ENCODE results near the gene RHBDD2. TPM values are rescaled to one million over a fixed set of nuclear protein-coding genes. Genes with fewer than 3 reads are reported as not detected.

The RHBDD2 gene
- total RNA-seq, 1 experiment from 2014 or later = 79.3 TPM

Small RNAs within 50 kb of the gene (microRNA-seq; reads per million reads assigned to microRNA genes)
- not detected for gene MIR4651 (ENCODE audit: unreplicated experiment)

Other genes starting within 250 kb of the RHBDD2 start
- gene HIP1, start 140.1 kb upstream of the RHBDD2 start, total RNA-seq (2021; ENCODE audit: unreplicated experiment) = 43.3 TPM
- not detected for gene CCL26, start 106.8 kb upstream of the RHBDD2 start, total RNA-seq (2021; ENCODE audit: unreplicated experiment)
- not detected for gene CCL24, start 65.2 kb upstream of the RHBDD2 start, total RNA-seq (2021; ENCODE audit: unreplicated experiment)
- gene POR, start 36.1 kb downstream of the RHBDD2 start, total RNA-seq (2021; ENCODE audit: unreplicated experiment) = 168 TPM
- gene TMEM120A, start 115.6 kb downstream of the RHBDD2 start, total RNA-seq (2021; ENCODE audit: unreplicated experiment) = 71.0 TPM
- 57.6 TPM for gene STYXL1, start 169.0 kb downstream of the RHBDD2 start, total RNA-seq (2021; ENCODE audit: unreplicated experiment)
- 365 TPM for gene MDH2, start 169.1 kb downstream of the RHBDD2 start, total RNA-seq (2021; ENCODE audit: unreplicated experiment)